H9 (cell line): ENCODE measurements around the gene DPM3. TPM values are rescaled to one million over a fixed set of nuclear protein-coding genes. Genes with fewer than 3 reads are reported as not detected.

Experiments used
- DNase-seq: peaks from one replicate; pipeline ENCODE4 v3.0.0-alpha.2; 2017
- H2AFZ ChIP-seq: one replicate; pipeline ENCODE4 v1.6.1; 2013; ENCODE audit warnings: mild to moderate bottlenecking, low read length, control low read depth, moderate library complexity
- H2AK5ac ChIP-seq: 2 replicates; pipeline ENCODE4 v1.6.1; 2013; ENCODE audit warnings: low read length, control low read depth, mixed read lengths; ENCODE audit not compliant: insufficient read length
- H2BK120ac ChIP-seq: one replicate; pipeline ENCODE4 v1.6.1; 2013; ENCODE audit warnings: low read depth, mild to moderate bottlenecking, low read length, control low read depth, inconsistent platforms; ENCODE audit not compliant: poor library complexity, severe bottlenecking
- H2BK12ac ChIP-seq: 2 replicates; pipeline ENCODE4 v1.6.1; 2013; ENCODE audit warnings: low read length, control low read depth, mixed read lengths, low read depth; ENCODE audit not compliant: insufficient read length
- H2BK15ac ChIP-seq: 2 replicates; pipeline ENCODE4 v1.6.1; 2013; ENCODE audit warnings: low read depth, low read length, control low read depth
- H2BK20ac ChIP-seq: one replicate; pipeline ENCODE4 v1.6.1; 2013; ENCODE audit warnings: low read depth, mild to moderate bottlenecking, low read length, control low read depth, inconsistent platforms; ENCODE audit not compliant: poor library complexity, severe bottlenecking
- H2BK5ac ChIP-seq: 2 replicates; pipeline ENCODE4 v1.6.1; 2013; ENCODE audit warnings: low read length, control low read depth, mixed read lengths; ENCODE audit not compliant: insufficient read length
- H3K14ac ChIP-seq: 2 replicates; pipeline ENCODE4 v1.6.1; 2013; ENCODE audit warnings: low read length, control low read depth; ENCODE audit not compliant: insufficient read depth
- H3K18ac ChIP-seq: 2 replicates; pipeline ENCODE4 v1.6.1; 2013; ENCODE audit warnings: low read depth, mild to moderate bottlenecking, mixed read lengths, low read length, control low read depth; ENCODE audit not compliant: insufficient read length
- H3K23ac ChIP-seq: 2 replicates; pipeline ENCODE4 v1.6.1; 2013; ENCODE audit warnings: low read length, control low read depth, mixed read lengths, low read depth; ENCODE audit not compliant: insufficient read length
- H3K23me2 ChIP-seq: 2 replicates; pipeline ENCODE4 v1.6.1; 2013; ENCODE audit warnings: low read depth, mild to moderate bottlenecking, mixed read lengths, low read length, control low read depth; ENCODE audit not compliant: insufficient read length, poor library complexity, severe bottlenecking
- H3K27ac ChIP-seq: 2 replicates; pipeline ENCODE4 v1.5.1; 2013; ENCODE audit warnings: low read length, control low read depth, mixed read lengths, low read depth; ENCODE audit not compliant: insufficient read length
- H3K27me3 ChIP-seq: 2 replicates; pipeline ENCODE4 v1.6.1; 2013; ENCODE audit warnings: low read length, control low read depth, inconsistent platforms; ENCODE audit not compliant: insufficient read depth
- H3K4ac ChIP-seq: 2 replicates; pipeline ENCODE4 v1.6.1; 2013; ENCODE audit warnings: low read depth, mild to moderate bottlenecking, control low read depth, inconsistent platforms, low read length, moderate library complexity
- H3K4me1 ChIP-seq: 2 replicates; pipeline ENCODE4 v1.6.1; 2013; ENCODE audit warnings: low read length, control low read depth, inconsistent platforms; ENCODE audit not compliant: insufficient read depth
- H3K4me2 ChIP-seq: 2 replicates; pipeline ENCODE4 v1.6.1; 2013; ENCODE audit warnings: low read length, control low read depth, mixed read lengths; ENCODE audit not compliant: insufficient read length, insufficient read depth
- H3K56ac ChIP-seq: 2 replicates; pipeline ENCODE4 v1.6.1; 2013; ENCODE audit warnings: low read depth, mild to moderate bottlenecking, mixed read lengths, low read length, control low read depth; ENCODE audit not compliant: insufficient read length
- H3K79me1 ChIP-seq: 2 replicates; pipeline ENCODE4 v1.6.1; 2013; ENCODE audit warnings: low read depth, mild to moderate bottlenecking, moderate library complexity, low read length, control low read depth, inconsistent platforms; ENCODE audit not compliant: insufficient read depth, poor library complexity, severe bottlenecking
- H3K79me2 ChIP-seq: 2 replicates; pipeline ENCODE4 v1.6.1; 2013; ENCODE audit warnings: low read length, control low read depth, inconsistent platforms; ENCODE audit not compliant: insufficient read depth
- H3K9ac ChIP-seq: 2 replicates; pipeline ENCODE4 v1.6.1; 2013; ENCODE audit warnings: low read length, control low read depth, mixed read lengths; ENCODE audit not compliant: insufficient read length; ENCODE audit errors: extremely low read depth
- H3K9me3 ChIP-seq: one replicate; pipeline ENCODE4 v1.6.1; 2013; ENCODE audit warnings: low read depth, low read length, inconsistent platforms; ENCODE audit not compliant: control insufficient read depth
- H3T11ph ChIP-seq: one replicate; pipeline ENCODE4 v1.6.1; 2013; ENCODE audit warnings: mild to moderate bottlenecking, low read length, control low read depth, inconsistent platforms
- H4K20me1 ChIP-seq: one replicate; pipeline ENCODE4 v1.6.1; 2013; ENCODE audit not compliant: control insufficient read depth, insufficient read length, insufficient read depth
- H4K5ac ChIP-seq: 2 replicates; pipeline ENCODE4 v1.6.1; 2013; ENCODE audit warnings: low read depth, mild to moderate bottlenecking, mixed read lengths, low read length, control low read depth; ENCODE audit not compliant: insufficient read length
- H4K8ac ChIP-seq: replicated peaks from 2 replicates; pipeline ENCODE4 v1.6.1; 2013; ENCODE audit warnings: low read length, control low read depth, mixed read lengths, low read depth; ENCODE audit not compliant: insufficient read length
- H4K91ac ChIP-seq: 2 replicates; pipeline ENCODE4 v1.6.1; 2013; ENCODE audit warnings: low read depth, mild to moderate bottlenecking, moderate library complexity, mixed read lengths, low read length, control low read depth; ENCODE audit not compliant: insufficient read length
- H3K27ac Mint-ChIP-seq, 3 experiments: 2 replicates in 2 of 3; 3 replicates in 1 of 3; pipeline ENCODE4 v1.8.0; 2020 to 2021; ENCODE audit warnings: mixed read lengths in 3 of 3, mild to moderate bottlenecking in 1 of 3, moderate library complexity in 1 of 3
- H3K27me3 Mint-ChIP-seq: 2 replicates; pipeline ENCODE4 v1.8.0; 2021; ENCODE audit warnings: low read depth, mild to moderate bottlenecking, moderate library complexity, mixed read lengths
- H3K36me3 Mint-ChIP-seq, 3 experiments: 2 replicates in 2 of 3; 3 replicates in 1 of 3; pipeline ENCODE4 v1.8.0; 2020 to 2021; ENCODE audit warnings: low read depth in 3 of 3, mixed read lengths in 3 of 3; ENCODE audit not compliant: insufficient read depth in 1 of 3
- H3K4me1 Mint-ChIP-seq, 2 experiments: 2 replicates each; pipeline ENCODE4 v1.8.0; 2020; ENCODE audit warnings: mixed read lengths in 2 of 2
- H3K4me3 Mint-ChIP-seq, 2 experiments: 2 replicates in 1 of 2; 3 replicates in 1 of 2; pipeline ENCODE4 v1.8.0; 2020 to 2021; ENCODE audit warnings: mild to moderate bottlenecking in 2 of 2, mixed read lengths in 2 of 2, moderate library complexity in 1 of 2
- H3K9me3 Mint-ChIP-seq, 2 experiments: 2 replicates in 1 of 2; 3 replicates in 1 of 2; pipeline ENCODE4 v1.8.0; 2020; ENCODE audit warnings: mild to moderate bottlenecking in 2 of 2, mixed read lengths in 2 of 2, moderate library complexity in 1 of 2
- CTCF ChIP-seq: fragments of 200-600 bp; sonication (generic); conservative IDR thresholded peaks from 3 replicates; pipeline ENCODE4 v1.8.0; 2021; ENCODE audit warnings: antibody characterized with exemption, mild to moderate bottlenecking
- WGBS: extraction: QIAGEN DNeasy Blood & Tissue Kit; methylation state at CpG from one replicate; pipeline ENCODE4 v1.1.7; 2013; ENCODE audit warnings: missing lambda C conversion rate, low lambda C conversion rate, mixed read lengths; ENCODE audit not compliant: insufficient read length; ENCODE audit errors: extremely low coverage; 5-methylcytosine and 5-hydroxymethylcytosine counted together
- total RNA-seq: library from RNA; stranded (reverse); gene quantifications from 2 replicates; pipeline ENCODE4 v1.2.1, GENCODE V29; 2021

The DPM3 gene
- total RNA-seq, 1 experiment from 2014 or later = 48.5 TPM

DNA sequence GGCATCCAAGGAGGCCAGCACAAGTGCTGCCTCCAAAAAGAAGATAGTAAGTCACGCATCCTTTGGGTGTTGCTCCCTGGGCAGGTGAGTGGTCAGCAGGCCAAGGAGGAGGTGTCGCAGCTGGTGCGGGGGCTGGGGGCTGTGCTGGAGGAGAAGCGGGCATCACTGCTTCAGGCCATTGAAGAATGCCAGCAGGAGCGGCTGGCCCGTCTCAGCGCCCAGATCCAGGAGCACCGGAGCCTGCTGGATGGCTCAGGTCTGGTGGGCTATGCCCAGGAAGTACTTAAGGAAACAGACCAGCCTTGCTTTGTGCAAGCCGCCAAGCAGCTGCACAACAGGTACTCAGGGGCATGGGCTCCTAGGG is 37.6 kb upstream of the DPM3 start:
- Histone ChIP-seq H3K56ac (no peak overlapping the region), H3T11ph (no peak overlapping the region), H4K91ac (no peak overlapping the region), H3K4ac (no peak overlapping the region), H2BK15ac (no peak overlapping the region), H3K23ac (no peak overlapping the region), H4K20me1 (no peaks in the 10 kb centered on the region), H3K9me3 (no peaks in the 10 kb centered on the region), H4K8ac (no peak overlapping the region), H3K79me2 (no peaks in the 10 kb centered on the region), H2BK20ac (no peak overlapping the region), H3K18ac (no peak overlapping the region), H3K23me2 (peaks cover 14% of the 10 kb centered on the region), H3K4me1 (no peaks in the 10 kb centered on the region), H4K5ac (no peak overlapping the region), H3K27me3 (no peaks in the 10 kb centered on the region), H2AFZ (no peak overlapping the region), H2BK120ac (no peak overlapping the region), H3K14ac (no peak overlapping the region), H3K9ac (no peak overlapping the region), H3K27ac (no peak overlapping the region), H2BK12ac (no peak overlapping the region), H3K4me2 (no peak overlapping the region), H2BK5ac (no peak overlapping the region), H3K79me1 (no peaks in the 10 kb centered on the region), H2AK5ac (no peak overlapping the region)
- TF ChIP-seq CTCF = no peak
- WGBS = no CpG with 5 or more reads among the region's 9 CpGs
- no peaks in the 10 kb centered on the region; the same call in none of the 2 replicates for H3K27me3 Mint-ChIP-seq
- no peak for DNase-seq
- peaks cover 15 to 28% of the 10 kb centered on the region in 2 experiments for H3K4me1 Mint-ChIP-seq
- H3K36me3 Mint-ChIP-seq = peaks cover 38 to 57% (median 53%) of the 10 kb centered on the region in 3 experiments
- H3K27ac Mint-ChIP-seq = no peak overlapping the region
- H3K9me3 Mint-ChIP-seq = no peaks in the 10 kb centered on the region
- H3K4me3 Mint-ChIP-seq = no peak overlapping the region; a peak in 1 of 5 replicates
